Small intestine (tissue), 7 donors: Measurements from ENCODE around the gene ADAT3. TPM values are rescaled to one million over a fixed set of nuclear protein-coding genes. Genes with fewer than 3 reads are reported as not detected.

ENCODE experiments used
- DNase-seq, 2 donors: peaks; one replicate each; pipeline versions ENCODE4 v3.0.0 to v3.0.0-alpha.2; 2013
- FAIRE-seq: peaks from 2 replicates; lab custom pipeline; 2012; peaks lifted over from hg19 to GRCh38; lab: Jason Lieb, UNC
- H3K27ac ChIP-seq, 3 donors: one replicate each; pipeline ENCODE4 v1.5.1; 2013; ENCODE audit warnings: low read length in 2 of 3, mild to moderate bottlenecking in 2 of 3, control low read depth in 1 of 3, inconsistent platforms in 1 of 3, low read depth in 1 of 3, moderate library complexity in 1 of 3
- H3K27me3 ChIP-seq, 3 donors: one replicate each; pipeline ENCODE4 v1.6.1; 2013; ENCODE audit warnings: low read length in 3 of 3, inconsistent platforms in 1 of 3; ENCODE audit not compliant: control insufficient read depth in 3 of 3, insufficient read depth in 3 of 3
- H3K36me3 ChIP-seq, 3 donors: one replicate each; pipeline ENCODE4 v1.6.1; 2013; ENCODE audit warnings: low read length in 3 of 3, inconsistent platforms in 1 of 3, low read depth in 1 of 3, mild to moderate bottlenecking in 1 of 3, moderate library complexity in 1 of 3; ENCODE audit not compliant: control insufficient read depth in 3 of 3, insufficient read depth in 2 of 3
- H3K4me1 ChIP-seq, 3 donors: one replicate each; pipeline ENCODE4 v1.6.1; 2013; ENCODE audit warnings: low read length in 2 of 3, inconsistent platforms in 1 of 3, low read depth in 1 of 3, mild to moderate bottlenecking in 1 of 3, moderate library complexity in 1 of 3; ENCODE audit not compliant: control insufficient read depth in 3 of 3, insufficient read depth in 2 of 3
- H3K4me3 ChIP-seq, 3 donors: one replicate each; pipeline ENCODE4 v1.5.1; 2013; ENCODE audit warnings: low read length in 3 of 3, control low read depth in 1 of 3, inconsistent platforms in 1 of 3, low read depth in 1 of 3, mild to moderate bottlenecking in 1 of 3, moderate library complexity in 1 of 3
- H3K9me3 ChIP-seq, 2 donors: one replicate each; pipeline ENCODE4 v1.6.1; 2013; ENCODE audit warnings: low read depth in 1 of 2, low read length in 1 of 2; ENCODE audit not compliant: control insufficient read depth in 2 of 2, insufficient read depth in 1 of 2
- WGBS, 3 donors: extraction: QIAGEN DNeasy Blood & Tissue Kit; methylation state at CpG; one replicate each; pipeline ENCODE4 v1.1.7; 2013; 5-methylcytosine and 5-hydroxymethylcytosine counted together
- polyA plus RNA-seq, 4 donors: library from polyadenylated mRNA; stranded (reverse) in 3 of 4; unstranded in 1 of 4; fragments of 200-250 nt in 3 of 4; fragments of 120-200 nt in 1 of 4; gene quantifications; one replicate each; pipeline versions ENCODE4 v1.2.1 to v1.2.3, GENCODE V29; 2013
- donor health status: healthy with polysubstance abuse.
- donor health status: control.
- donor health status: control.
- donor health status: Bipolar disorder and iron deficiency.
- donor health status: healthy.

ADAT3 gene
- polyA plus RNA-seq, 4 donors: 4.7 to 38.1 (median 23.1) TPM

- Histone ChIP-seq H3K36me3 (peaks cover 3 to 89% (median 9%) of the 10 kb centered on the region in 3 donors), H3K4me3 (no peak overlapping the region), H3K27ac (no peak overlapping the region), H3K4me1 (no peaks in the 10 kb centered on the region), H3K27me3 (no peaks in the 10 kb centered on the region), H3K9me3 (peaks cover 0 to 4% of the 10 kb centered on the region in 2 donors)
- 95 to 99% (median 96%) methylated on average over 22 to 25 of the region's 25 CpGs for WGBS, 3 donors
- DNase-seq (no peak), FAIRE-seq (no peak)
These were observed 12.7 kb downstream of the ADAT3 start for GRCh38 chr19:1917926-1918325.

GRCh38 chr19:1918975-1919374 is 13.8 kb downstream of the ADAT3 start:
- no peak overlapping the region for H3K27ac ChIP-seq
- no peaks in the 10 kb centered on the region for H3K27me3 ChIP-seq
- 96% methylated on average over 23 to 28 of the region's 28 CpGs for WGBS, 3 donors
- no peaks in the 10 kb centered on the region for H3K4me1 ChIP-seq
- FAIRE-seq (no peak), DNase-seq (no peak)
- peaks cover 4 to 88% (median 7%) of the 10 kb centered on the region in 3 donors for H3K36me3 ChIP-seq
- H3K4me3 ChIP-seq: no peak overlapping the region
- peaks cover 0 to 4% of the 10 kb centered on the region in 2 donors for H3K9me3 ChIP-seq

- Histone ChIP-seq H3K36me3 (peaks cover 8 to 88% (median 15%) of the 10 kb centered on the region in 3 donors), H3K4me1 (no peaks in the 10 kb centered on the region), H3K4me3 (no peak overlapping the region), H3K27me3 (no peaks in the 10 kb centered on the region), H3K9me3 (peaks cover 0 to 4% of the 10 kb centered on the region in 2 donors), H3K27ac (no peak overlapping the region)
- FAIRE-seq: no peak
- 94 to 95% (median 95%) methylated on average over 18 to 19 of the region's 19 CpGs for WGBS, 3 donors
- no peak for DNase-seq
These were observed 15.4 kb downstream of the ADAT3 start for GRCh38 chr19:1920644-1921043.

- DNase-seq (no peak), FAIRE-seq (no peak)
- Histone ChIP-seq H3K27me3 (no peaks in the 10 kb centered on the region), H3K9me3 (peaks cover 0 to 4% of the 10 kb centered on the region in 2 donors), H3K36me3 (peaks cover 10 to 90% (median 15%) of the 10 kb centered on the region in 3 donors), H3K27ac (no peak overlapping the region), H3K4me1 (no peaks in the 10 kb centered on the region), H3K4me3 (no peak overlapping the region)
- WGBS, 3 donors: 94 to 95% (median 95%) methylated on average over 17 to 19 of the region's 19 CpGs
These were observed 16.1 kb downstream of the ADAT3 start for GRCh38 chr19:1921326-1921725.

- H3K27me3 ChIP-seq: no peaks in the 10 kb centered on the region
- H3K27ac ChIP-seq: no peak overlapping the region
- H3K36me3 ChIP-seq: peaks cover 10 to 85% (median 15%) of the 10 kb centered on the region in 3 donors
- no peak overlapping the region for H3K4me3 ChIP-seq
- peaks cover 0 to 4% of the 10 kb centered on the region in 2 donors for H3K9me3 ChIP-seq
- DNase-seq (no peak), FAIRE-seq (no peak)
- 86 to 91% (median 89%) methylated on average over 15 of the region's 15 CpGs for WGBS, 3 donors
- H3K4me1 ChIP-seq: no peaks in the 10 kb centered on the region
These were observed 16.6 kb downstream of the ADAT3 start for GRCh38 chr19:1921825-1922224.

GRCh38 chr19:1922803-1923202 is 17.6 kb downstream of the ADAT3 start:
- no peak overlapping the region for H3K27ac ChIP-seq
- DNase-seq (no peak), FAIRE-seq (no peak)
- no peaks in the 10 kb centered on the region for H3K27me3 ChIP-seq
- H3K9me3 ChIP-seq: peaks cover 0 to 4% of the 10 kb centered on the region in 2 donors
- WGBS, 3 donors: 94 to 95% (median 94%) methylated on average over 23 of the region's 23 CpGs
- no peaks in the 10 kb centered on the region for H3K4me1 ChIP-seq
- H3K4me3 ChIP-seq: no peak overlapping the region
- peaks cover 8 to 76% (median 15%) of the 10 kb centered on the region in 3 donors for H3K36me3 ChIP-seq

- Histone ChIP-seq H3K4me1 (no peaks in the 10 kb centered on the region), H3K4me3 (no peak overlapping the region), H3K36me3 (peaks cover 8 to 71% (median 15%) of the 10 kb centered on the region in 3 donors), H3K27me3 (no peaks in the 10 kb centered on the region), H3K9me3 (peaks cover 0 to 4% of the 10 kb centered on the region in 2 donors), H3K27ac (no peak overlapping the region)
- 80 to 92% (median 88%) methylated on average over 6 to 8 of the region's 8 CpGs for WGBS, 3 donors
- FAIRE-seq: no peak
- no peak for DNase-seq
These were observed 18.1 kb downstream of the ADAT3 start for GRCh38 chr19:1923319-1923718.

- DNase-seq: no peak
- WGBS, 3 donors: 93 to 97% (median 94%) methylated on average over 28 to 35 of the region's 35 CpGs
- Histone ChIP-seq H3K27me3 (no peaks in the 10 kb centered on the region), H3K4me3 (no peak overlapping the region), H3K9me3 (peaks cover 0 to 4% of the 10 kb centered on the region in 2 donors), H3K27ac (no peak overlapping the region), H3K36me3 (peaks cover 8 to 60% (median 15%) of the 10 kb centered on the region in 3 donors), H3K4me1 (peaks cover 0 to 4% (median 0%) of the 10 kb centered on the region in 3 donors)
- FAIRE-seq: no peak
These were observed 19.2 kb downstream of the ADAT3 start for GRCh38 chr19:1924320-1924961.
